HG02798 (cell line): ENCODE measurements around the gene MAN1A1.
"Not testable (repeated sequence)": the region's sequence is repeated elsewhere in the genome, so short reads cannot be mapped to it uniquely, and the experiment has no call there.

Experiments
- ATAC-seq: cut with Tn5 transposase; IDR thresholded peaks from one replicate; pipeline ENCODE4 v1.9.1; 2021; ENCODE audit warnings: mild to moderate bottlenecking; ENCODE audit not compliant: unreplicated experiment, poor library complexity

Gene MAN1A1

GRCh38 chr6:119310486-119311036 is 39.0 kb downstream of the MAN1A1 start:
- ATAC-seq, result no peak

GRCh38 chr6:119308991-119309657 is 40.4 kb downstream of the MAN1A1 start:
- ATAC-seq, result no peak

- no peak for ATAC-seq
These were observed 41.5 kb downstream of the MAN1A1 start for GRCh38 chr6:119308048-119308570.

GRCh38 chr6:119307056-119307455 is 42.5 kb downstream of the MAN1A1 start:
- no peak for ATAC-seq

GRCh38 chr6:119306396-119306968 is 43.1 kb downstream of the MAN1A1 start:
- ATAC-seq, result no peak

- no peak for ATAC-seq
These were observed 46.2 kb downstream of the MAN1A1 start for GRCh38 chr6:119303164-119303887.

- ATAC-seq, result no peak
These were observed 48.1 kb downstream of the MAN1A1 start for GRCh38 chr6:119301429-119301828.

- no peak for ATAC-seq
These were observed 49.9 kb downstream of the MAN1A1 start for GRCh38 chr6:119299694-119300093.

- ATAC-seq, result no peak
These were observed 52.5 kb downstream of the MAN1A1 start for GRCh38 chr6:119297049-119297448.

GRCh38 chr6:119296036-119297035 is 53.2 kb downstream of the MAN1A1 start:
- no peak for ATAC-seq

- ATAC-seq, result no peak
These were observed 54.6 kb downstream of the MAN1A1 start for GRCh38 chr6:119294984-119295383.

- not testable (repeated sequence) for ATAC-seq
These were observed 58.5 kb downstream of the MAN1A1 start for GRCh38 chr6:119291060-119291459.

GRCh38 chr6:119290306-119290705 is 59.3 kb downstream of the MAN1A1 start:
- no peak for ATAC-seq

- no peak for ATAC-seq
These were observed 59.9 kb downstream of the MAN1A1 start for GRCh38 chr6:119289651-119290050.

GRCh38 chr6:119285908-119286625 is 63.5 kb downstream of the MAN1A1 start:
- no peak for ATAC-seq

- no peak for ATAC-seq
These were observed 64.6 kb downstream of the MAN1A1 start for GRCh38 chr6:119284861-119285521.

- no peak for ATAC-seq
These were observed 65.5 kb downstream of the MAN1A1 start for GRCh38 chr6:119283979-119284545.

- no peak for ATAC-seq
These were observed 66.3 kb downstream of the MAN1A1 start for GRCh38 chr6:119283214-119283613.
